Thyroid gland (tissue), 4 donors: ENCODE measurements around the gene KIF5C.

Source experiments
- CTCF ChIP-seq, 6 experiments: fragments of 200-600 bp in 3 of 6; fragments of 450-650 bp in 3 of 6; sonication (generic) in 3 of 6; IDR thresholded peaks; one replicate each; pipeline ENCODE4 v1.5.1; 2016 to 2019; ENCODE audit warnings: antibody characterized with exemption in 6 of 6, mild to moderate bottlenecking in 2 of 6, inconsistent platforms in 1 of 6, moderate library complexity in 1 of 6
- POLR2A ChIP-seq, 2 donors: fragments of 450-650 bp; IDR thresholded peaks; one replicate each; pipeline ENCODE4 v1.6.1; 2017; ENCODE audit warnings: antibody characterized with exemption in 2 of 2, mild to moderate bottlenecking in 2 of 2, moderate library complexity in 1 of 2

- TF ChIP-seq CTCF (IDR thresholded peaks at IDR 0.05) (no peak), POLR2A (IDR thresholded peaks at IDR 0.05) (no peak)
Measured at GRCh38 chr2:149062531-149062930, 187.5 kb downstream of the KIF5C start.
